ENCODE results near the gene PTPRM. TPM values are rescaled to one million over a fixed set of nuclear protein-coding genes. Genes with fewer than 3 reads are reported as not detected.

PTPRM gene
- polyA plus RNA-seq, 3 donors: 0.04 to 2.1 (median 0.66) TPM

- TF ChIP-seq CTCF (IDR thresholded peaks at IDR 0.05): no peak
- intact Hi-C loops (cut with micrococcal nuclease): no loop called here
- no peaks in the 10 kb centered on the region for H4K20me1 ChIP-seq (ENCODE audit: insufficient read depth, low read length)
- no peaks in the 10 kb centered on the region for H3K4me1 ChIP-seq (ENCODE audit: control insufficient read depth in 1 of 2, insufficient read depth in 2 of 2, low read length in 2 of 2)
- WGBS (ENCODE audit: insufficient coverage): 85% methylated on average over 4 of the region's 5 CpGs
- H3K27ac ChIP-seq (ENCODE audit: low read depth in 1 of 2, low read length in 2 of 2): no peak overlapping the region
- H3K79me2 ChIP-seq (ENCODE audit: insufficient read depth, low read length): no peaks in the 10 kb centered on the region
- no peaks in the 10 kb centered on the region for H3K27me3 Mint-ChIP-seq (ENCODE audit: low read depth in 3 of 3)
- H3K9ac ChIP-seq (ENCODE audit: insufficient read depth, low read length, poor library complexity, severe bottlenecking): no peak overlapping the region
- H2AFZ ChIP-seq (ENCODE audit: insufficient read depth, low read depth, low read length, poor library complexity, severe bottlenecking): no peak overlapping the region
- no peak for DNase-seq
- H3K27me3 ChIP-seq (ENCODE audit: control insufficient read depth in 2 of 2, insufficient read depth in 2 of 2, low read length in 2 of 2): no peaks in the 10 kb centered on the region
- H3K4me3 Mint-ChIP-seq: no peak overlapping the region
- H3K9me3 ChIP-seq (replicated peaks in 1 of 2; ENCODE audit: control insufficient read depth in 1 of 2, insufficient read depth in 1 of 2, low read length in 2 of 2): peaks cover 0 to 3% of the 10 kb centered on the region in 2 donors
- H3K4me3 ChIP-seq (replicated peaks in 1 of 3; ENCODE audit: low read depth in 2 of 3, low read length in 3 of 3): no peak overlapping the region
- peaks cover 0 to 3% (median 0%) of the 10 kb centered on the region in 7 donors for H3K9me3 Mint-ChIP-seq
- H3K36me3 Mint-ChIP-seq: no peaks in the 10 kb centered on the region
- H3K36me3 ChIP-seq (replicated peaks in 1 of 2; ENCODE audit: control insufficient read depth in 1 of 2, insufficient read depth in 2 of 2, low read length in 2 of 2): no peaks in the 10 kb centered on the region
- H3K4me1 Mint-ChIP-seq: no peaks in the 10 kb centered on the region
- no peak overlapping the region for H3K27ac Mint-ChIP-seq
- no peak overlapping the region for H3K4me2 ChIP-seq (replicated peaks; ENCODE audit: extremely low read depth, low read length, poor library complexity, severe bottlenecking)
Measured at GRCh38 chr18:8130096-8130495, 563.0 kb downstream of the PTPRM start.

GRCh38 chr18:8133032-8133431 is 565.9 kb downstream of the PTPRM start:
- H3K27me3 ChIP-seq (ENCODE audit: control insufficient read depth in 2 of 2, insufficient read depth in 2 of 2, low read length in 2 of 2): no peaks in the 10 kb centered on the region
- no peak for DNase-seq
- H3K4me3 Mint-ChIP-seq: no peak overlapping the region
- no peak overlapping the region for H3K4me2 ChIP-seq (replicated peaks; ENCODE audit: extremely low read depth, low read length, poor library complexity, severe bottlenecking)
- peaks cover 0 to 3% of the 10 kb centered on the region in 2 donors for H3K9me3 ChIP-seq (replicated peaks in 1 of 2; ENCODE audit: control insufficient read depth in 1 of 2, insufficient read depth in 1 of 2, low read length in 2 of 2)
- peaks cover 0 to 6% (median 1%) of the 10 kb centered on the region in 7 donors for H3K9me3 Mint-ChIP-seq
- intact Hi-C loops (cut with micrococcal nuclease): no loop called here
- no peaks in the 10 kb centered on the region for H3K79me2 ChIP-seq (ENCODE audit: insufficient read depth, low read length)
- no peaks in the 10 kb centered on the region for H3K4me1 ChIP-seq (ENCODE audit: control insufficient read depth in 1 of 2, insufficient read depth in 2 of 2, low read length in 2 of 2)
- H4K20me1 ChIP-seq (ENCODE audit: insufficient read depth, low read length): no peaks in the 10 kb centered on the region
- H3K9ac ChIP-seq (ENCODE audit: insufficient read depth, low read length, poor library complexity, severe bottlenecking): no peak overlapping the region
- no peaks in the 10 kb centered on the region for H3K36me3 Mint-ChIP-seq
- no peak overlapping the region for H2AFZ ChIP-seq (ENCODE audit: insufficient read depth, low read depth, low read length, poor library complexity, severe bottlenecking)
- TF ChIP-seq CTCF (IDR thresholded peaks at IDR 0.05): no peak
- H3K4me3 ChIP-seq (replicated peaks in 1 of 3; ENCODE audit: low read depth in 2 of 3, low read length in 3 of 3): no peak overlapping the region
- H3K4me1 Mint-ChIP-seq: no peaks in the 10 kb centered on the region
- H3K27me3 Mint-ChIP-seq (ENCODE audit: low read depth in 3 of 3): no peaks in the 10 kb centered on the region
- H3K36me3 ChIP-seq (replicated peaks in 1 of 2; ENCODE audit: control insufficient read depth in 1 of 2, insufficient read depth in 2 of 2, low read length in 2 of 2): no peaks in the 10 kb centered on the region
- H3K27ac ChIP-seq (ENCODE audit: low read depth in 1 of 2, low read length in 2 of 2): no peak overlapping the region
- H3K27ac Mint-ChIP-seq: no peak overlapping the region
